NCI-H1930 (cell line): ENCODE measurements around the gene GAA.
"Not testable (repeated sequence)": the region's sequence is repeated elsewhere in the genome, so short reads cannot be mapped to it uniquely, and the experiment has no call there.

Experiments
- DNase-seq, 2 experiments: peaks; one replicate each; lab custom pipeline; 2025; lab: John Stamatoyannopoulos, UW

The GAA gene

GRCh38 chr17:80145076-80146075, 44.0 kb downstream of the GAA start:
- DNase-seq = no peak

- no peak for DNase-seq
Measured at GRCh38 chr17:80146121-80147034, 45.0 kb downstream of the GAA start.

GRCh38 chr17:80147035-80147822, 45.8 kb downstream of the GAA start, which contains the start of gene EIF4A3:
TSS of gene EIF4A3 (minus strand) at chr17:80147128. CDS start at chr17:80146961, 167 bp downstream.
- DNase-seq = peak; percentile 99 to 100

- DNase-seq = no peak
Measured at GRCh38 chr17:80151333-80151732, 50.0 kb downstream of the GAA start.

GRCh38 chr17:80152081-80152702, 50.8 kb downstream of the GAA start:
- no peak for DNase-seq

GRCh38 chr17:80153004-80153403, 51.6 kb downstream of the GAA start:
- DNase-seq = no peak

GRCh38 chr17:80154166-80154565, 52.8 kb downstream of the GAA start:
- DNase-seq = no peak

GRCh38 chr17:80155600-80155999, 54.2 kb downstream of the GAA start:
- DNase-seq = not testable (repeated sequence)

GRCh38 chr17:80158846-80159245, 57.5 kb downstream of the GAA start:
- no peak for DNase-seq

- no peak for DNase-seq
Measured at GRCh38 chr17:80160536-80160935, 59.2 kb downstream of the GAA start.

GRCh38 chr17:80163336-80163735, 62.0 kb downstream of the GAA start:
- DNase-seq = no peak

- no peak for DNase-seq
Measured at GRCh38 chr17:80164185-80164584, 62.8 kb downstream of the GAA start.

GRCh38 chr17:80166446-80166845, 65.1 kb downstream of the GAA start:
- no peak for DNase-seq

GRCh38 chr17:80168371-80168770, 67.0 kb downstream of the GAA start:
- DNase-seq = no peak

- DNase-seq = no peak
Measured at GRCh38 chr17:80169107-80169506, 67.7 kb downstream of the GAA start.
